ENCODE results near the gene HOXB1. TPM values are rescaled to one million over a fixed set of nuclear protein-coding genes. Genes with fewer than 3 reads are reported as not detected.

The HOXB1 gene
- total and polyA plus RNA-seq, 7 experiments from 2014 or later = not detected

DNA sequence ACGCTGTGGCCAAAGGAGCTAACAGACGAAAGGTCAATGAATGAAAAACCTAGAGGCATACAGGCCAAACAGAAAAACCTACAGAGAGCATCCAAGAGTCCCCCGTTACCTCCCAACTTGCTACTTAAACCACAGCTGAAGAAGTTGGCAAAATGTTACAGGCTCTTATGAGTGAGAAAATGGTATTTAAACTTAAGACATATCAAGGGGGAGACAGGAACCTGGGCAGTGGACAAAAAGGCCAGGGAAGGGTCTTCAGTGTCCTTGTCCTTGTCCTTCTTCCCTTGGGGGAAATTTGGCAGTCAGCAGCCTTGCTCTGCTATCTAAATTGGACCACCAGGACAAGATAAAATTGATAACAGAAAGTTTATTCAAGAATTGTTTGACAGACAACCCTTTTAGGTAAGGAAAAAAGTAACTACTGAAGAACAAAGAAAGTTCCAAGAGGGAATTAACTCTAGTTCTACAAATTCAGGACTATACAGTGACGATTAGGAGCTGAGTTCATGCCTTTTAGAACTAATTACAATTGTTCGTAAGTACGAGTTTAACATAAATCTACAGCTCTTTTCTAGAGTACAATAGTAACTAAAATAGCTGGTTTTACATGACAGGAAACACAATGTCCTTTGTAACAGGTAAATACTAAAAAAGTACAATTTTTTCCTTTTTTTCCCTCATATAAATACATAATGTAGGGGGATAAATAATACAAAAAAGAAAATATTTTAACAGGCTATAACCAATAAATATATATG, 17.9 kb upstream of the HOXB1 start:
- Mint-ChIP-seq H3K27ac (peak overlapping the region; percentile 87 to 100 (median 95)), H3K36me3 (peaks cover 0 to 13% (median 4%) of the 10 kb centered on the region in 5 donors), H3K4me3 (peak overlapping the region in 9 of 10 donors; percentile 71 to 100 (median 94)), H3K27me3 (peaks cover 0 to 18% (median 6%) of the 10 kb centered on the region in 5 donors), H3K9me3 (no peaks in the 10 kb centered on the region), H3K4me1 (peaks cover 6 to 50% (median 48%) of the 10 kb centered on the region in 7 donors)
- H3K27ac ChIP-seq (ENCODE audit: low read depth, low read length) = peak overlapping the region; percentile 90
- H3K4me3 ChIP-seq (ENCODE audit: low read length) = peak overlapping the region; percentile 19
- no peaks in the 10 kb centered on the region for H3K9me3 ChIP-seq (ENCODE audit: control insufficient read depth in 2 of 3, low read length in 3 of 3)
- no peaks in the 10 kb centered on the region for H3K27me3 ChIP-seq (ENCODE audit: control insufficient read depth in 2 of 2, insufficient read depth in 2 of 2, low read length in 2 of 2)
- H3K36me3 ChIP-seq (ENCODE audit: control insufficient read depth in 2 of 3, insufficient read depth in 3 of 3, low read length in 3 of 3) = no peaks in the 10 kb centered on the region
- H3K4me1 ChIP-seq (ENCODE audit: control insufficient read depth in 2 of 2, insufficient read depth in 2 of 2, low read length in 2 of 2) = peaks cover 0 to 29% of the 10 kb centered on the region in 2 donors
- intact Hi-C loops (cut with micrococcal nuclease) = loop anchor here in 1 of 2 donors (10.0 kb wide), 1 partner anchor 346 kb away; the partner anchor contains the start of gene ATP5MC1
- DNase-seq = peak in 1 of 9 donors; percentile 41
- POLR2A ChIA-PET = interaction anchor here (0.6 to 4.3 kb wide), 8 partner anchors 8 to 717 kb away, joined by 3 to 24 read pairs (median 4); partner anchors contain the start of genes HOXB5, LRRC46 and MRPL10
- ATAC-seq = peak; percentile 16
- CTCF ChIA-PET = interaction anchor here (0.7 to 1.2 kb wide), 2 partner anchors 44 to 56 kb away, joined by 3 to 4 read pairs; partner anchors contain the start of gene HOXB5

DNA sequence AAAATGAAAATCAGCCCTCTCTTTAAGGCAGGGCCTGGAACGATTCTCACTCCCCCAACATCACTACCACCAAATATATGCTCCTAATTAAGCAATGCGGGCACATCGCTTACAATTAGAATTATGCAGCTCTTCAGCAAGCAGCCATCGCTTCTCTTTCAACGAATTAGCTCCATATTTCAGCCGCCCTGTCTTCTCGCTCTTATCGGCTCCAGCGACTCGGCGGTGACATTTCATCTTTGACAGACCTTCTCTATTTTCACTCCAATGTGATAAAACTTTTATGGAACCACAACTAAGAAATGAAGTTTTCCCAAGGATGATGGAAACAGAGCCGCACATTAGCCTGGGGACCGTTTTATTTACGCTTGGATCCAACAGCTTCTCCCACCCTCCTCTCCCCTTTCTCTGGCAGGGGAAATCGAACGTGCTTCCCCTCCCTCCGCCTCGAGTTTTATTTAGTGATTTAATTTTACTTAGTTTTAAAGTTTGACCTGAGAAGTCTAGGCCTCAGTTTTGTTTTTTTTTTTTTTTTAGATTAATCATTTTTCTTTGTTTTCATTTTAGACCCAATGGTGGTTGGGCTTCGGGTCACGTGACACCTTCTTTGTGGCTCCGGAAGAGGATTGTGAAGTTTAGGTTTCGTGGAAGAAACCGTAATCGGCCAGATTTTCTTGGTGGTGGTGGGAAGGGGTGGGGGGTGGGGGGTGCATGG, 17.2 kb upstream of the HOXB1 start:
- Histone ChIP-seq H3K36me3 (ENCODE audit: control insufficient read depth in 2 of 3, insufficient read depth in 3 of 3, low read length in 3 of 3) (peaks cover 0 to 5% (median 0%) of the 10 kb centered on the region in 3 experiments), H3K27ac (ENCODE audit: low read depth, low read length) (peak overlapping the region; percentile 90), H3K4me1 (ENCODE audit: control insufficient read depth in 2 of 2, insufficient read depth in 2 of 2, low read length in 2 of 2) (peaks cover 0 to 29% of the 10 kb centered on the region in 2 donors), H3K4me3 (ENCODE audit: low read length) (peak overlapping the region; percentile 31), H3K9me3 (ENCODE audit: control insufficient read depth in 2 of 3, low read length in 3 of 3) (no peaks in the 10 kb centered on the region), H3K27me3 (ENCODE audit: control insufficient read depth in 2 of 2, insufficient read depth in 2 of 2, low read length in 2 of 2) (no peaks in the 10 kb centered on the region)
- Mint-ChIP-seq H3K27me3 (peaks cover 0 to 14% (median 6%) of the 10 kb centered on the region in 5 donors), H3K4me3 (peak overlapping the region in 9 of 10 donors; percentile 71 to 100 (median 94)), H3K4me1 (peaks cover 7 to 51% (median 48%) of the 10 kb centered on the region in 7 donors), H3K9me3 (no peaks in the 10 kb centered on the region), H3K36me3 (peaks cover 0 to 16% (median 4%) of the 10 kb centered on the region in 5 donors), H3K27ac (peak overlapping the region; percentile 87 to 100 (median 95))
- intact Hi-C loops (cut with micrococcal nuclease) = loop anchor here in 1 of 2 donors (10.0 kb wide), 1 partner anchor 347 kb away; the partner anchor contains the start of gene ATP5MC1
- POLR2A ChIA-PET = interaction anchor here (0.6 to 4.3 kb wide), 8 partner anchors 8 to 241 kb away, joined by 3 to 24 read pairs (median 4); partner anchors contain the start of gene HOXB5
- DNase-seq = peak in 7 of 9 donors; percentile 39 to 65 (median 50)
- ATAC-seq = peak; percentile 23
- CTCF ChIA-PET = interaction anchor here (1.0 to 1.8 kb wide), 3 partner anchors 10 to 56 kb away, joined by 3 to 7 read pairs (median 3); no protein-coding TSS in a partner anchor

DNA sequence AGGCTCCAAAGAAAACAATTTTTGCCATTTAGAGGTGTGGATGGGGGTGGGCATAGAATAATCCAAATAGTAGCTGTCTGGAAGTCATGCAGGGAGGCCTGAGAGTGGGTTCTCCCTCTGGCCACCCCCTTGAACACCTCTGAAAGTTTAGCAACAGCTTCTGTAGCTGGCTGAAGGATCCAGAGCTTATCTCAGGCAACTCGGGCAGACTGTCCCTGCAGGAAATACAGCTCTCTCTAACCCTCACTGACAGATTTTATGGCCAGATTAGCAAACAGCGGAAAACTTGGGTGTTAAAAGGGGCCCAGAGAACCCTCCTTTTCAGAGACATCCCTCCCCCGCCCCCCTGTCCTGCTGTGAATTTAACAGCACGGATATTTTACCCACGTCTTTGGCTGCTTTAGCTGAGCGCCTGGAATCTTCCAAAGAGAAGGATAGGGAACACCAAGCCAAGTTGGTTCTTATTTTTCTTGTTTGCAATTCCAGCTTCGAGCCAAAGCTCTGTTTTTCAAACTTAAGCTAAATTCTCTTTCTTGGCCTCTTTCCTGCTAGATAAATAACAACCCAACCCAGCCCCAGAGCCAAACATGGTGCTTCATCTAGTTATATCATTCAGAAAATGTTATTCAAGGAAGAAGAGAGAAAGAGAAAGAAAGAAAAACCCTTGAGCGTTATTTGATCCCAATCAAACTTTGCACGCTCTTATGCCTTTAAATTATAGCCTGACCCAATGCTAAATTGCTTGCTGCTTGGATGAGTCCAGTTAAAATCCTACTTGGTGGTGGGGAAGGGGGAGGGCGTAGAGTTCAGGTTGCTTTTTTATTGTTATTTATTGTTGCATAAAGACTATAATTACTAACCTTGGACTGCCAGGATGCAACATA, 16.4 kb upstream of the HOXB1 start:
- POLR2A ChIA-PET = interaction anchor here (0.5 to 4.3 kb wide), 7 partner anchors 8 to 1603 kb away, joined by 3 to 24 read pairs (median 3); partner anchors contain the start of gene PPP1R9B
- peak overlapping the region; percentile 90 for H3K27ac ChIP-seq (ENCODE audit: low read depth, low read length)
- no peaks in the 10 kb centered on the region for H3K9me3 Mint-ChIP-seq
- H3K27me3 ChIP-seq (ENCODE audit: control insufficient read depth in 2 of 2, insufficient read depth in 2 of 2, low read length in 2 of 2) = no peaks in the 10 kb centered on the region
- H3K27ac Mint-ChIP-seq = peak overlapping the region; percentile 87 to 100 (median 95)
- H3K4me3 ChIP-seq (ENCODE audit: low read length) = peak overlapping the region; percentile 31
- H3K9me3 ChIP-seq (ENCODE audit: control insufficient read depth in 2 of 3, low read length in 3 of 3) = no peaks in the 10 kb centered on the region
- H3K4me1 Mint-ChIP-seq = peaks cover 15 to 56% (median 48%) of the 10 kb centered on the region in 7 donors
- intact Hi-C loops (cut with micrococcal nuclease) = loop anchor here in 1 of 2 donors (10.0 kb wide), 1 partner anchor 348 kb away; the partner anchor contains the start of gene ATP5MC1
- H3K36me3 Mint-ChIP-seq = peaks cover 0 to 19% (median 8%) of the 10 kb centered on the region in 5 donors
- H3K4me3 Mint-ChIP-seq = peak overlapping the region in 9 of 10 donors; percentile 71 to 100 (median 94)
- H3K27me3 Mint-ChIP-seq = peaks cover 0 to 18% (median 10%) of the 10 kb centered on the region in 5 donors
- CTCF ChIA-PET = interaction anchor here (0.6 to 1.8 kb wide), 4 partner anchors 9 to 85 kb away, joined by 3 to 7 read pairs (median 4); no protein-coding TSS in a partner anchor
- peak in 1 of 9 donors; percentile 11 for DNase-seq
- H3K36me3 ChIP-seq (ENCODE audit: control insufficient read depth in 2 of 3, insufficient read depth in 3 of 3, low read length in 3 of 3) = peaks cover 0 to 5% (median 0%) of the 10 kb centered on the region in 3 experiments
- H3K4me1 ChIP-seq (ENCODE audit: control insufficient read depth in 2 of 2, insufficient read depth in 2 of 2, low read length in 2 of 2) = peaks cover 0 to 29% of the 10 kb centered on the region in 2 donors
- no peak for ATAC-seq

GRCh38 chr17:48546137-48546923, 15.5 kb upstream of the HOXB1 start:
- Histone ChIP-seq H3K27me3 (ENCODE audit: control insufficient read depth in 2 of 2, insufficient read depth in 2 of 2, low read length in 2 of 2) (no peaks in the 10 kb centered on the region), H3K4me3 (ENCODE audit: low read length) (peak overlapping the region; percentile 31), H3K4me1 (ENCODE audit: control insufficient read depth in 2 of 2, insufficient read depth in 2 of 2, low read length in 2 of 2) (peaks cover 0 to 29% of the 10 kb centered on the region in 2 donors), H3K9me3 (ENCODE audit: control insufficient read depth in 2 of 3, low read length in 3 of 3) (no peaks in the 10 kb centered on the region), H3K27ac (ENCODE audit: low read depth, low read length) (peak overlapping the region; percentile 90), H3K36me3 (ENCODE audit: control insufficient read depth in 2 of 3, insufficient read depth in 3 of 3, low read length in 3 of 3) (peaks cover 0 to 5% (median 0%) of the 10 kb centered on the region in 3 experiments)
- H3K4me1 Mint-ChIP-seq = peaks cover 20 to 62% (median 49%) of the 10 kb centered on the region in 7 donors
- ATAC-seq (no peak), DNase-seq (no peak)
- ChIA-PET POLR2A (interaction anchor here (0.7 to 4.3 kb wide), 7 partner anchors 11 to 92 kb away, joined by 3 to 24 read pairs (median 3); no protein-coding TSS in a partner anchor), CTCF (interaction anchor here (0.6 to 1.8 kb wide), 3 partner anchors 8 to 54 kb away, joined by 3 to 7 read pairs (median 4); no protein-coding TSS in a partner anchor)
- H3K27me3 Mint-ChIP-seq = peaks cover 0 to 22% (median 10%) of the 10 kb centered on the region in 5 donors
- H3K4me3 Mint-ChIP-seq = peak overlapping the region; percentile 15 to 100 (median 94)
- H3K9me3 Mint-ChIP-seq = no peaks in the 10 kb centered on the region
- peak overlapping the region; percentile 87 to 100 (median 95) for H3K27ac Mint-ChIP-seq
- peaks cover 0 to 21% (median 8%) of the 10 kb centered on the region in 5 donors for H3K36me3 Mint-ChIP-seq
- intact Hi-C loops (cut with micrococcal nuclease) = loop anchor here in 1 of 2 donors (10.0 kb wide), 1 partner anchor 348 kb away; the partner anchor contains the start of gene ATP5MC1

DNA sequence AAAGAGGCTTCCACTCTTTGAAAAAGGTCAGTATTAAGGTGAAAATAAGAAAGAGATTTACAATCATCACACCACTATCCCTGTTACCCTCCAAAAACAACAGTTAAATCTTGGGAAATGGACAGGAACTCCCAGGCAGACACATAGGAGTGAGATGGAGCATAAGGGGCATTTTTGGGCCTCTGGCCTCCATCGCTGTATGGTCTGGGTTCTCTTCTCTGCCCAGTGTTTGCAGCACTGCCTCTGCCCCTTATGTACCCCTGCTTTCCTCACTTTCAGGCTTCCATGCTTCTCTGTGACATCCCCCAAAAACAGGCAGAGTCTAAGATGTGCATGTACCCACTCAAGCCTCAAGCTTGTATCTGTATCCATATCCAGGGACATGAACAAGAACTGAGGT, 14.7 kb upstream of the HOXB1 start:
- H3K27me3 Mint-ChIP-seq = peaks cover 0 to 22% (median 10%) of the 10 kb centered on the region in 5 donors

More for the DNA sequence above, 14.7 kb upstream of the HOXB1 start:
- Mint-ChIP-seq H3K36me3 (peaks cover 0 to 24% (median 8%) of the 10 kb centered on the region in 5 donors), H3K27ac (peak overlapping the region; percentile 54 to 100 (median 95)), H3K4me1 (peaks cover 20 to 68% (median 54%) of the 10 kb centered on the region in 7 donors), H3K9me3 (no peaks in the 10 kb centered on the region), H3K4me3 (peak overlapping the region; percentile 94 to 100 (median 95))
- ATAC-seq (no peak), DNase-seq (no peak)
- Histone ChIP-seq H3K27ac (ENCODE audit: low read depth, low read length) (peak overlapping the region; percentile 90), H3K9me3 (ENCODE audit: control insufficient read depth in 2 of 3, low read length in 3 of 3) (no peaks in the 10 kb centered on the region), H3K36me3 (ENCODE audit: control insufficient read depth in 2 of 3, insufficient read depth in 3 of 3, low read length in 3 of 3) (peaks cover 0 to 5% (median 0%) of the 10 kb centered on the region in 3 experiments), H3K4me3 (ENCODE audit: low read length) (no peak overlapping the region), H3K4me1 (ENCODE audit: control insufficient read depth in 2 of 2, insufficient read depth in 2 of 2, low read length in 2 of 2) (peaks cover 0 to 29% of the 10 kb centered on the region in 2 donors), H3K27me3 (ENCODE audit: control insufficient read depth in 2 of 2, insufficient read depth in 2 of 2, low read length in 2 of 2) (no peaks in the 10 kb centered on the region)
- ChIA-PET POLR2A (interaction anchor here (1.0 to 4.3 kb wide), 3 partner anchors 11 to 34 kb away, joined by 3 to 24 read pairs (median 3); no protein-coding TSS in a partner anchor), CTCF (no interaction called here)
- intact Hi-C loops (cut with micrococcal nuclease) = loop anchor here in 1 of 2 donors (10.0 kb wide), 1 partner anchor 349 kb away; the partner anchor contains the start of gene ATP5MC1

All from naive thymus-derived CD4-positive, alpha-beta T cell (primary cell).